Peyer's patch (tissue), 4 donors: ENCODE data around the gene NCKAP5L. TPM values are rescaled to one million over a fixed set of nuclear protein-coding genes. Genes with fewer than 3 reads are reported as not detected.

Experiments used
- DNase-seq, 3 donors: peaks; one replicate each; pipeline ENCODE4 v3.0.0-alpha.2; 2017 to 2019
- H3K27ac ChIP-seq, 4 donors: fragments of 200-600 bp; sonication (generic); one replicate each; pipeline ENCODE4 v1.5.1; 2016 to 2019
- H3K27me3 ChIP-seq, 2 donors: fragments of 200-600 bp; sonication (generic); one replicate each; pipeline ENCODE4 v1.5.1; 2019
- H3K36me3 ChIP-seq, 3 donors: fragments of 200-600 bp; sonication (generic); one replicate each; pipeline ENCODE4 v1.5.1; 2016 to 2019
- H3K4me1 ChIP-seq, 4 donors: fragments of 200-600 bp; sonication (generic); one replicate each; pipeline ENCODE4 v1.5.1; 2016 to 2019
- H3K4me3 ChIP-seq, 4 donors: fragments of 200-600 bp; sonication (generic); 1 replicate in 3 of 4; 2 replicates in 1 of 4; pipeline ENCODE4 v1.5.1; 2016 to 2019; ENCODE audit warnings: mild to moderate bottlenecking in 1 of 4
- H3K9me3 ChIP-seq, 4 donors: fragments of 200-600 bp; sonication (generic); one replicate each; pipeline ENCODE4 v1.5.1; 2016 to 2019; ENCODE audit warnings: mild to moderate bottlenecking in 1 of 4
- CTCF ChIP-seq, 6 experiments: fragments of 450-650 bp in 4 of 6; fragments of 200-600 bp in 2 of 6; sonication (generic) in 1 of 6; IDR thresholded peaks; one replicate each; pipeline ENCODE4 v1.5.1; 2017 to 2019; ENCODE audit warnings: antibody characterized with exemption in 6 of 6, mild to moderate bottlenecking in 3 of 6, moderate library complexity in 1 of 6
- POLR2A ChIP-seq, 2 donors: fragments of 450-650 bp; IDR thresholded peaks; one replicate each; pipeline ENCODE4 v1.5.1; 2017; ENCODE audit warnings: antibody characterized with exemption in 2 of 2, mild to moderate bottlenecking in 2 of 2, moderate library complexity in 2 of 2
- total RNA-seq, 4 donors: library from RNA; depleted of rRNA; stranded (reverse); fragments of >200 nt; gene quantifications; one replicate each; pipeline ENCODE4 v1.1.0, GENCODE V29; 2016

NCKAP5L gene
- total RNA-seq, 4 donors from 2014 or later = 3.3 to 16.5 (median 7.5) TPM

- no peaks in the 10 kb centered on the region for H3K27me3 ChIP-seq
- no peak overlapping the region for H3K27ac ChIP-seq
- no peaks in the 10 kb centered on the region for H3K9me3 ChIP-seq
- no peak overlapping the region for H3K4me3 ChIP-seq
- H3K36me3 ChIP-seq = peaks cover 0 to 3% (median 0%) of the 10 kb centered on the region in 3 donors
- TF ChIP-seq POLR2A (IDR thresholded peaks at IDR 0.05) = no peak
- no peaks in the 10 kb centered on the region for H3K4me1 ChIP-seq
- no peak for DNase-seq
Observed at GRCh38 chr12:49791700-49792099, 36.5 kb downstream of the NCKAP5L start.

- Histone ChIP-seq H3K4me1 (no peaks in the 10 kb centered on the region), H3K9me3 (no peaks in the 10 kb centered on the region), H3K27me3 (no peaks in the 10 kb centered on the region), H3K27ac (no peak overlapping the region), H3K36me3 (no peaks in the 10 kb centered on the region), H3K4me3 (no peak overlapping the region)
- TF ChIP-seq CTCF (IDR thresholded peaks at IDR 0.05) (no peak), POLR2A (IDR thresholded peaks at IDR 0.05) (no peak)
- DNase-seq = no peak
Observed at GRCh38 chr12:49790741-49791555, 37.3 kb downstream of the NCKAP5L start.

GRCh38 chr12:49789992-49790391, 38.2 kb downstream of the NCKAP5L start:
- Histone ChIP-seq H3K4me3 (no peak overlapping the region), H3K27ac (no peak overlapping the region), H3K36me3 (no peaks in the 10 kb centered on the region), H3K4me1 (no peaks in the 10 kb centered on the region), H3K27me3 (no peaks in the 10 kb centered on the region), H3K9me3 (no peaks in the 10 kb centered on the region)
- TF ChIP-seq POLR2A (IDR thresholded peaks at IDR 0.05) (no peak), CTCF (IDR thresholded peaks at IDR 0.05) (no peak)
- DNase-seq = no peak

GRCh38 chr12:49787672-49788071, 40.5 kb downstream of the NCKAP5L start:
- no peaks in the 10 kb centered on the region for H3K27me3 ChIP-seq
- no peaks in the 10 kb centered on the region for H3K9me3 ChIP-seq
- TF ChIP-seq POLR2A (IDR thresholded peaks at IDR 0.05) (no peak), CTCF (IDR thresholded peaks at IDR 0.05) (no peak)
- no peak overlapping the region for H3K27ac ChIP-seq
- H3K4me1 ChIP-seq = peaks cover 0 to 17% (median 0%) of the 10 kb centered on the region in 4 donors
- H3K4me3 ChIP-seq = no peak overlapping the region
- no peak for DNase-seq
- H3K36me3 ChIP-seq = no peaks in the 10 kb centered on the region

GRCh38 chr12:49784756-49785409, 43.3 kb downstream of the NCKAP5L start:
- no peaks in the 10 kb centered on the region for H3K9me3 ChIP-seq
- H3K27ac ChIP-seq = no peak overlapping the region
- H3K4me3 ChIP-seq = no peak overlapping the region
- no peaks in the 10 kb centered on the region for H3K36me3 ChIP-seq
- no peaks in the 10 kb centered on the region for H3K27me3 ChIP-seq
- H3K4me1 ChIP-seq = peaks cover 0 to 17% (median 0%) of the 10 kb centered on the region in 4 donors
- no peak for DNase-seq
- no peak for TF ChIP-seq CTCF (IDR thresholded peaks at IDR 0.05)
- TF ChIP-seq POLR2A (IDR thresholded peaks at IDR 0.05) = no peak
